Fibroblast of lung (primary cell): ENCODE measurements around the gene ADGRD1.

ENCODE experiments used
- EZH2 ChIP-seq: IDR thresholded peaks from 2 replicates; pipeline ENCODE4 v1.5.1; 2012; ENCODE audit warnings: low read length, control low read depth, mild to moderate bottlenecking; ENCODE audit errors: missing control alignments
- TF ChIP-seq, protein P1 (sequence below), 2 donors: IDR thresholded peaks in 1 of 2; conservative IDR thresholded peaks in 1 of 2; 1 replicate in 1 of 2; 2 replicates in 1 of 2; pipeline ENCODE4 v1.5.1; 2011 to 2012; ENCODE audit warnings: low read length in 2 of 2, control low read depth in 1 of 2, inconsistent platforms in 1 of 2, low read depth in 1 of 2, mild to moderate bottlenecking in 1 of 2

DNA sequence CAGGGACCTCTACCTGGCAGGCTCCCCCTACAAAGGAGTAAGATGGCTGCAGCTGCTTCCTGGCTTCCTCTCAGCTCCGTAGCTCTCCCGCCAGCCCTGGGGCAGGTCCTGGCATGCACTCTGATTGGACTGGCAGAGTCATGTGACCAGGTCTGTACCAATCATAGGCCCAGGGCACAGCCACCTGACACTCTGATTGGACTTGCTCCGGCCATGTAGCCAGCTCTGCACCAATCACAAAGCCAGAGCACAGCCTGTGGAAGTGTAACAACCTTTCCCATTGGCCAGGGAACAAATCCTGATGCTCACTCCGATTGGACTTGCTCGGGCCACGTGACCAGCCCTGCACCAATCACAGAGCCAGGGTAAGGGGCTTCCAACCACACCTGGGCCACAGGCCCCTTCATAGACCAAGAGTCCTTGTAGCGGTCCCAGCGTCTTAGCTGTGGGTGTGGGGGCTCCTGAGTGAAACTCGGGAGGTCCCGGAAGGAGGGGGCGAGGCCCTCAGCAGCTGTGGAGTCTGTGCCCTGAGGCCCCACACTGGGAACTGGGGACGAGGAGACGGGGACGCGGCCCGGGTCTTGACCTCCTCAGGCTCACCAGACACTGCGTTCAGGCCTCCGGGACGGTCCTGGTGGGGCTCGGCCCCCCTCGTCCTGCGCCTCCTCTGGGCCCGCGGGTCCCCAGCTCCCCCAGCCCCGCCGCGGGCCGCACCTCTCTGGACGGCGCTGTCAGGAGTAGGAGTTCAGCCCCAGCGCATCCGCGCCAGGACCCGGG is 210.6 kb downstream of the ADGRD1 start:
- TF ChIP-seq, protein P1, sequence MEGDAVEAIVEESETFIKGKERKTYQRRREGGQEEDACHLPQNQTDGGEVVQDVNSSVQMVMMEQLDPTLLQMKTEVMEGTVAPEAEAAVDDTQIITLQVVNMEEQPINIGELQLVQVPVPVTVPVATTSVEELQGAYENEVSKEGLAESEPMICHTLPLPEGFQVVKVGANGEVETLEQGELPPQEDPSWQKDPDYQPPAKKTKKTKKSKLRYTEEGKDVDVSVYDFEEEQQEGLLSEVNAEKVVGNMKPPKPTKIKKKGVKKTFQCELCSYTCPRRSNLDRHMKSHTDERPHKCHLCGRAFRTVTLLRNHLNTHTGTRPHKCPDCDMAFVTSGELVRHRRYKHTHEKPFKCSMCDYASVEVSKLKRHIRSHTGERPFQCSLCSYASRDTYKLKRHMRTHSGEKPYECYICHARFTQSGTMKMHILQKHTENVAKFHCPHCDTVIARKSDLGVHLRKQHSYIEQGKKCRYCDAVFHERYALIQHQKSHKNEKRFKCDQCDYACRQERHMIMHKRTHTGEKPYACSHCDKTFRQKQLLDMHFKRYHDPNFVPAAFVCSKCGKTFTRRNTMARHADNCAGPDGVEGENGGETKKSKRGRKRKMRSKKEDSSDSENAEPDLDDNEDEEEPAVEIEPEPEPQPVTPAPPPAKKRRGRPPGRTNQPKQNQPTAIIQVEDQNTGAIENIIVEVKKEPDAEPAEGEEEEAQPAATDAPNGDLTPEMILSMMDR (conservative IDR thresholded peaks at IDR 0.05 in 1 of 2, IDR thresholded peaks at IDR 0.05 in 1 of 2; ENCODE audit: low read depth in 1 of 2, low read length in 2 of 2), result no peak
- no peak for TF ChIP-seq EZH2
